Neural cell (in vitro differentiated cells): ENCODE measurements around the gene NUDT21.

Source experiments
- CTCF ChIP-seq: fragments of 450-650 bp; IDR thresholded peaks from 2 replicates; pipeline ENCODE4 v1.5.1; 2014; ENCODE audit warnings: antibody characterized with exemption, mild to moderate bottlenecking, moderate library complexity; ENCODE audit not compliant: poor library complexity, severe bottlenecking
- EZH2 ChIP-seq: fragments of 200-600, 300-800 bp; shearing (Covaris generic), sonication (generic); IDR thresholded peaks from 2 replicates; pipeline ENCODE4 v1.6.1; 2014; ENCODE audit warnings: antibody characterized with exemption, low read length, borderline replicate concordance, mild to moderate bottlenecking; ENCODE audit not compliant: insufficient read depth, poor library complexity, severe bottlenecking

DNA sequence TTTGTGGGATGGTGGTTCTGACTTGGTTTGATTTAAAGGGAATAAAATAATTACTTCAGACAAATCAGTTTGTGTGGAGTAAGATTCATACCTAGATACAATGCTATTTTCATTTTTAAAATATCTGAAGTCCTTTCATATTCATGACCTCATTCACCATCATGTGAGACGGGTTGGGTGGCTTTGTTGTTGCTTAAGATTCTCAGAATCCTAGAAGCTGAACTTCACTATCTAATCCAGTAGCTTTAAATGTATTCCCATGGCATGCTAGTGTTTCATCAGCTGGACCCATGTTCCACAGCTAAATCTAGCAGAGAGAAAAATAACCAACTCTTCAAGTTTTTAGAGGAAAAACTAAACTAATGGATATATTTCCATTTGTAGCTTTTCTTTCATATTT lies 23.0 kb downstream of the NUDT21 start:
- TF ChIP-seq EZH2 (no peak), CTCF (no peak)
